K562 (cell line): Measurements from ENCODE around the gene KCNN3. TPM values are rescaled to one million over a fixed set of nuclear protein-coding genes. Genes with fewer than 3 reads are reported as not detected.

ENCODE experiments used
- ATAC-seq: fragments of 200-7000 bp; cut with Tn5 transposase; 3 replicates; pipeline ENCODE4 v1.9.1; 2020; ENCODE audit warnings: moderate library complexity
- BruUV-seq: library from RNA; stranded (reverse); fragments of 400-500 nt; replicated peaks from 2 replicates; lab custom pipeline; 2021; lab: Mats Ljungman, UMichigan
- CTCF ChIA-PET: fragments of 300-600 bp; formaldehyde crosslinking; extraction: SDS; loops from one replicate; lab custom pipeline; 2021; ENCODE audit warnings: low intra/inter-chr PET ratio; lab: Yijun Ruan, JAX
- POLR2A ChIA-PET: fragments of 300-600, 350-650 bp; sonication (Branson Sonifier 250); formaldehyde crosslinking; extraction: SDS; loops from one replicate; lab custom pipeline; 2021; ENCODE audit warnings: antibody characterized with exemption, inconsistent platforms; lab: Yijun Ruan, JAX
- DNase-seq, 4 experiments: peaks; one replicate each; pipeline versions ENCODE4 v3.0.0 to v3.0.0-alpha.2; 2011 to 2018; ENCODE audit warnings: low spot score in 3 of 4, mixed read lengths in 3 of 4; ENCODE audit errors: extremely low read depth in 1 of 4
- FAIRE-seq: peaks from 2 replicates; lab custom pipeline; 2011; peaks lifted over from hg19 to GRCh38; lab: Jason Lieb, UNC
- H2AFZ ChIP-seq: 2 replicates; pipeline ENCODE4 v1.6.0; 2011; ENCODE audit warnings: low read depth, low read length, control low read depth, inconsistent platforms
- H3K27ac ChIP-seq: fragments of 200-600 bp; 3 replicates; pipeline ENCODE4 v1.8.0; 2011; ENCODE audit warnings: low read depth, mild to moderate bottlenecking, control low read depth, inconsistent platforms, low read length, moderate library complexity, mixed read lengths; ENCODE audit errors: extremely low read depth
- H3K27me3 ChIP-seq, 2 experiments: fragments of 300-600 bp in 1 of 2; 2 replicates in 1 of 2; 3 replicates in 1 of 2; pipeline versions ENCODE4 v1.6.0 to v1.8.0; 2011; ENCODE audit warnings: inconsistent platforms in 2 of 2, low read length in 2 of 2, mild to moderate bottlenecking in 1 of 2, mixed read lengths in 1 of 2, moderate library complexity in 1 of 2; ENCODE audit not compliant: control insufficient read depth in 2 of 2, insufficient read depth in 2 of 2
- H3K36me3 ChIP-seq: fragments of 300-600 bp; 3 replicates; pipeline ENCODE4 v1.8.0; 2011; ENCODE audit warnings: mild to moderate bottlenecking, low read length, inconsistent platforms; ENCODE audit not compliant: control insufficient read depth, insufficient read depth
- H3K4me1 ChIP-seq, 2 experiments: fragments of 200-600 bp in 1 of 2; replicated peaks in 1 of 2; 2 replicates in 1 of 2; 3 replicates in 1 of 2; pipeline versions ENCODE4 v1.5.1 to v1.8.0; 2011; ENCODE audit warnings: inconsistent platforms in 2 of 2, low read length in 2 of 2, mild to moderate bottlenecking in 1 of 2, mixed read lengths in 1 of 2, moderate library complexity in 1 of 2; ENCODE audit not compliant: control insufficient read depth in 2 of 2, insufficient read depth in 2 of 2
- H3K4me2 ChIP-seq: 2 replicates; pipeline ENCODE4 v1.6.1; 2011; ENCODE audit warnings: low read length, control low read depth, inconsistent platforms, mixed read lengths; ENCODE audit not compliant: insufficient read depth
- H3K4me3 ChIP-seq: fragments of 200-600 bp; sonication (generic), shearing (Covaris generic); 2 replicates; pipeline ENCODE4 v1.5.1; 2016; ENCODE audit warnings: control low read depth, inconsistent platforms
- H3K79me2 ChIP-seq: fragments of 200-600 bp; 3 replicates; pipeline ENCODE4 v1.8.0; 2011; ENCODE audit warnings: low read length, inconsistent platforms; ENCODE audit not compliant: control insufficient read depth, insufficient read depth
- H3K9ac ChIP-seq, 2 experiments: 2 replicates each; pipeline versions ENCODE4 v1.6.0 to v1.6.1; 2011; ENCODE audit warnings: low read depth in 2 of 2, low read length in 2 of 2, control low read depth in 1 of 2, inconsistent platforms in 1 of 2, mild to moderate bottlenecking in 1 of 2, mixed read lengths in 1 of 2; ENCODE audit not compliant: insufficient read depth in 1 of 2
- H3K9me1 ChIP-seq: one replicate; pipeline ENCODE4 v1.6.0; 2011; ENCODE audit warnings: inconsistent platforms, mild to moderate bottlenecking, low read length, moderate library complexity; ENCODE audit not compliant: control insufficient read depth, insufficient read depth
- H3K9me3 ChIP-seq: replicated peaks from 2 replicates; pipeline ENCODE4 v1.5.1; 2011; ENCODE audit warnings: low read depth, low read length, inconsistent platforms; ENCODE audit not compliant: control insufficient read depth, insufficient read depth
- H4K20me1 ChIP-seq: replicated peaks from 2 replicates; pipeline ENCODE4 v1.6.1; 2011; ENCODE audit warnings: low read length, inconsistent platforms, mixed read lengths; ENCODE audit not compliant: control insufficient read depth, insufficient read depth
- E2F4 ChIP-seq: sonication (generic); formaldehyde crosslinking; IDR thresholded peaks from 2 replicates; pipeline ENCODE4 v1.8.0; 2022; ENCODE audit warnings: mild to moderate bottlenecking, low read depth, missing genetic modification reagents
- FOXK2 ChIP-seq, 2 experiments: fragments of 450-650 bp; IDR thresholded peaks in 1 of 2; conservative IDR thresholded peaks in 1 of 2; 2 replicates each; pipeline ENCODE4 v1.6.1; 2016; ENCODE audit warnings: low read depth in 2 of 2, mild to moderate bottlenecking in 1 of 2
- MTA3 ChIP-seq: fragments of 450-650 bp; formaldehyde crosslinking; IDR thresholded peaks from 2 replicates; pipeline ENCODE4 v1.6.1; 2017; ENCODE audit warnings: mild to moderate bottlenecking, borderline replicate concordance
- NFRKB ChIP-seq: fragments of 450-650 bp; IDR thresholded peaks from 2 replicates; pipeline ENCODE4 v1.6.1; 2016; ENCODE audit warnings: low read depth
- PTRF ChIP-seq: fragments of 450-650 bp; IDR thresholded peaks from 2 replicates; pipeline ENCODE4 v1.6.1; 2016; ENCODE audit warnings: mild to moderate bottlenecking, missing genetic modification characterization, missing compliant biosample characterization
- RB1 ChIP-seq: fragments of 450-650 bp; IDR thresholded peaks from 2 replicates; pipeline ENCODE4 v1.6.1; 2017; ENCODE audit warnings: low read depth, mild to moderate bottlenecking
- TCF7 ChIP-seq: sonication (generic); IDR thresholded peaks from 2 replicates; pipeline ENCODE4 v1.6.1; 2016; ENCODE audit warnings: antibody characterized with exemption, borderline replicate concordance
- USF1 ChIP-seq: sonication (generic); formaldehyde crosslinking; IDR thresholded peaks from 2 replicates; pipeline ENCODE4 v1.9.0; 2022; ENCODE audit warnings: mild to moderate bottlenecking, missing genetic modification reagents
- WGBS: fragments of 100-300 bp; shearing (Covaris generic); methylation state at CpG from one replicate; pipeline ENCODE4 v1.1.6; 2016; ENCODE audit warnings: low coverage, mixed read lengths; ENCODE audit not compliant: insufficient coverage; ENCODE audit errors: missing lambda C conversion rate; 5-methylcytosine and 5-hydroxymethylcytosine counted together
- in situ Hi-C: fragments of 300-500 bp; cut with MboI; formaldehyde crosslinking; loops from 4 replicates; pipeline ENCODE4 v1.15.0; 2018; ENCODE audit warnings: inconsistent platforms, mixed read lengths
- intact Hi-C: fragments of 100-400 bp; cut with micrococcal nuclease; formaldehyde crosslinking; loops from 2 replicates; pipeline ENCODE4 v1.14.2; 2022
- polyA plus RNA-seq, 8 experiments: library from polyadenylated mRNA; depleted of rRNA in 4 of 8; stranded (reverse) in 5 of 8; unstranded in 3 of 8; fragments of >200 nt; fragmentation: Nextera tagmentation in 2 of 8; fragmentation: Illumina TruSeq in 1 of 8; extraction: Ambion mirVana in 2 of 8; extraction: Trizol in 1 of 8; gene quantifications; 2 replicates each; pipeline versions ENCODE4 v1.2.1 to v1.2.3, GENCODE V29; 2011 to 2014; ENCODE audit warnings: inconsistent platforms in 1 of 8, missing spikeins in 1 of 8
- total RNA-seq, 7 experiments: library from RNA; depleted of rRNA in 6 of 7; stranded (reverse); fragments of >200 nt in 6 of 7; fragmentation: Illumina TruSeq in 2 of 7; extraction: Trizol in 2 of 7; gene quantifications; 2 replicates each; pipeline versions ENCODE4 v1.2.1 to v1.2.3, GENCODE V29; 2011 to 2021; ENCODE audit warnings: low replicate concordance in 1 of 7

Gene KCNN3
- total and polyA plus RNA-seq, 9 of the 15 experiments (the other 6 are each of a cell fraction or from before 2014, with no cell fraction given) = 0.02 to 0.03 TPM; not detected in 7

GRCh38 chr1:154899041-154899440 lies 29.0 kb upstream of the KCNN3 start:
- in situ Hi-C loops = no loop called here
- H3K9me3 ChIP-seq = no peaks in the 10 kb centered on the region
- FAIRE-seq = no peak
- no peak for ATAC-seq
- no peak overlapping the region for H3K4me3 ChIP-seq
- peaks cover 0 to 15% of the 10 kb centered on the region in 2 experiments; a peak in 3 of 5 replicates for H3K4me1 ChIP-seq
- intact Hi-C loops = no loop called here
- TF ChIP-seq MTA3 (no peak), PTRF (tag) (no peak), FOXK2 (conservative IDR thresholded peaks at IDR 0.05 in 1 of 2, IDR thresholded peaks at IDR 0.05 in 1 of 2; ENCODE audit: low read depth in 2 of 2) (no peak), USF1 (CRISPR knock-in tag) (no peak), NFRKB (no peak), RB1 (no peak), TCF7 (no peak), E2F4 (no peak)
- H3K4me2 ChIP-seq = no peak overlapping the region
- CTCF ChIA-PET = interaction anchor here (0.6 kb wide), 1 partner anchor 151 kb away, joined by 3 read pairs; no protein-coding TSS in a partner anchor
- no peaks in the 10 kb centered on the region for H3K27me3 ChIP-seq
- H3K27ac ChIP-seq = no peak overlapping the region
- POLR2A ChIA-PET = no interaction called here
- no peaks in the 10 kb centered on the region for H3K36me3 ChIP-seq
- WGBS = 42% methylated on average over 6 of the region's 6 CpGs
- no peaks in the 10 kb centered on the region for H3K9me1 ChIP-seq
- no peak for DNase-seq
- no peak overlapping the region for H2AFZ ChIP-seq
- no peaks in the 10 kb centered on the region for H3K79me2 ChIP-seq
- no TSS peak for BruUV-seq
- H4K20me1 ChIP-seq = no peaks in the 10 kb centered on the region
- no peak overlapping the region for H3K9ac ChIP-seq
